Body of pancreas (tissue), 4 donors: ENCODE measurements around the gene ADGRD1. TPM values are rescaled to one million over a fixed set of nuclear protein-coding genes. Genes with fewer than 3 reads are reported as not detected.

Experiments
- ATAC-seq: fragments of 150-250 bp; one replicate; pipeline ENCODE4 v1.9.1; 2016
- DNase-seq, 4 donors: peaks; one replicate each; pipeline ENCODE4 v3.0.0-alpha.2; 2019
- H3K27ac ChIP-seq, 4 donors: fragments of 200-600 bp; sonication (generic); 1 replicate in 3 of 4; 2 replicates in 1 of 4; pipeline versions ENCODE4 v1.5.1 to v1.6.1; 2016 to 2019; ENCODE audit warnings: mild to moderate bottlenecking in 1 of 4, mixed read lengths in 1 of 4, moderate library complexity in 1 of 4
- H3K27me3 ChIP-seq, 2 donors: fragments of 200-600 bp; sonication (generic); one replicate each; pipeline ENCODE4 v1.6.0; 2016; ENCODE audit warnings: mild to moderate bottlenecking in 1 of 2
- H3K36me3 ChIP-seq, 2 donors: fragments of 200-600 bp; sonication (generic); replicated peaks in 1 of 2; 2 replicates each; pipeline ENCODE4 v1.5.1; 2016; ENCODE audit warnings: low read depth in 2 of 2; ENCODE audit not compliant: insufficient read depth in 1 of 2
- H3K4me1 ChIP-seq: fragments of 200-600 bp; sonication (generic); one replicate; pipeline ENCODE4 v1.6.0; 2016
- H3K4me3 ChIP-seq, 2 donors: fragments of 200-600 bp; sonication (generic); 1 replicate in 1 of 2; 2 replicates in 1 of 2; pipeline ENCODE4 v1.5.1; 2016 to 2019
- H3K9me3 ChIP-seq, 3 donors: fragments of 200-600 bp; sonication (generic); 1 replicate in 2 of 3; 2 replicates in 1 of 3; pipeline ENCODE4 v1.5.1; 2016
- CTCF ChIP-seq, 7 experiments: fragments of 450-650 bp in 4 of 7; fragments of 200-600 bp in 3 of 7; sonication (generic) in 3 of 7; IDR thresholded peaks; one replicate each; pipeline ENCODE4 v1.5.1; 2016 to 2019; ENCODE audit warnings: antibody characterized with exemption in 7 of 7
- POLR2A ChIP-seq, 3 donors: fragments of 450-650 bp; IDR thresholded peaks; one replicate each; pipeline ENCODE4 v1.6.1; 2016; ENCODE audit warnings: antibody characterized with exemption in 3 of 3, mild to moderate bottlenecking in 2 of 3
- WGBS, 2 donors: methylation state at CpG; one replicate each; pipeline ENCODE4 v1.1.5; 2017; 5-methylcytosine and 5-hydroxymethylcytosine counted together
- intact Hi-C: fragments of 100-400 bp; cut with DNase I; formaldehyde crosslinking; loops from one replicate; pipeline ENCODE4 v1.15.1; 2023
- total RNA-seq, 2 donors: library from RNA; depleted of rRNA; stranded (reverse); fragments of >200 nt; gene quantifications; one replicate each; pipeline ENCODE4 v1.1.0, GENCODE V29; 2016

ADGRD1 gene
- total RNA-seq, 2 donors from 2014 or later, result 4.4 to 4.9 TPM

- H3K9me3 ChIP-seq, result no peaks in the 10 kb centered on the region
- no peaks in the 10 kb centered on the region for H3K36me3 ChIP-seq
- no peak for TF ChIP-seq POLR2A (IDR thresholded peaks at IDR 0.05)
- TF ChIP-seq CTCF (IDR thresholded peaks at IDR 0.05), result no peak
- no peak for DNase-seq
- intact Hi-C loops, result no loop called here
- H3K4me1 ChIP-seq, result no peaks in the 10 kb centered on the region
- WGBS, 2 donors, result 89 to 93% methylated on average over 2 to 3 of the region's 3 CpGs
- no peaks in the 10 kb centered on the region for H3K27me3 ChIP-seq
- H3K27ac ChIP-seq, result no peak overlapping the region
- H3K4me3 ChIP-seq, result no peak overlapping the region
- ATAC-seq, result no peak
These were observed 118.9 kb downstream of the ADGRD1 start for GRCh38 chr12:131072451-131073230.

DNA sequence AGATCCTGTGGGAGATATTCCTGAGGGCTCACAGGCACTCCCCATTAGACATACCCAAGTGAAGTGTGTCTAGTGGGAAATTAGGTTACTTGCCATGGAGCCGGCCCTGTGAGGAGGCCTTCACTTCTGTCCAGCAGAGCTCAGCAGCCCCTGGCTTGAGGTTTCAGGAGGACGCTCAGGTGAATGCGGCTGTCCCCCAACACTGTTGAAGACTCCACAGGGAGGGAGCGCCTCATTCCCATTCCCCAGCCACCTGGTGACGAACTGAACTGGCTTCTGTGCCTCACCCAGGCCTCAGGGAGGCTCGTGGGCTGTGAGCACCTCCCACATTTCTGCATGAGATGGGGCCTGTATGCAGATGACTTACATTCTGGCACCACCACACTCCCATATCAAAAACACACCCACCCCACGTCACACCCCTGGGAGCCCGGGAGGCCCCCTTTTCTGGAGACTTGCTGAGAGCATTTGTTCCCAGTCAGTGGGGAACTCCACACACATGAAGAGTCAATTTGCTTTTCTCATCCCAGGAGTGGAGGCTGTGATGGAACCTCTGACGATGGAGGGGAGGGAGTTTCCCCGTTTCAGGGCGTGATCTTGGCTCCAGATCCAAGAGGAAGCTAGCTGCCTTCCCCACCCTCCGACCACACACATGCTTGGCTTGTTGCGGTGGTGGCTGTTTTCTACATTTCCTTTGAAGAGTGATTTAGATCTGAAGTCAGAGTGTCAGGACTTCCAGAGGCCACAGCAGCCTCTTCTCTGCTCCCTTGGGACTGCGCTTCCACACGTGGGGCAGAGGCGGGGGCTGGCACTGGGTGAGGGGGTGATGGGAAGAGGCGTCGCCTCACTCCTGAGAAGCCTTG, 120.7 kb downstream of the ADGRD1 start:
- 81 to 85% methylated on average over 11 to 18 of the region's 18 CpGs for WGBS, 2 donors
- Histone ChIP-seq H3K27me3 (no peaks in the 10 kb centered on the region), H3K36me3 (no peaks in the 10 kb centered on the region), H3K4me3 (no peak overlapping the region), H3K9me3 (no peaks in the 10 kb centered on the region), H3K4me1 (no peaks in the 10 kb centered on the region), H3K27ac (no peak overlapping the region)
- DNase-seq, result no peak
- TF ChIP-seq CTCF (IDR thresholded peaks at IDR 0.05) (no peak), POLR2A (IDR thresholded peaks at IDR 0.05) (no peak)
- intact Hi-C loops, result no loop called here
- no peak for ATAC-seq

- TF ChIP-seq CTCF (IDR thresholded peaks at IDR 0.05), result no peak
- TF ChIP-seq POLR2A (IDR thresholded peaks at IDR 0.05), result no peak
- ATAC-seq (no peak), DNase-seq (no peak)
- no peaks in the 10 kb centered on the region for H3K9me3 ChIP-seq
- no peak overlapping the region for H3K4me3 ChIP-seq
- no peak overlapping the region for H3K27ac ChIP-seq
- intact Hi-C loops, result no loop called here
- H3K36me3 ChIP-seq, result no peaks in the 10 kb centered on the region
- H3K4me1 ChIP-seq, result no peaks in the 10 kb centered on the region
- 79 to 81% methylated on average over 6 of the region's 6 CpGs for WGBS, 2 donors
- no peaks in the 10 kb centered on the region for H3K27me3 ChIP-seq
These were observed 121.5 kb downstream of the ADGRD1 start for GRCh38 chr12:131075194-131075593.

- Histone ChIP-seq H3K36me3 (no peaks in the 10 kb centered on the region), H3K27ac (no peak overlapping the region), H3K4me1 (no peaks in the 10 kb centered on the region), H3K9me3 (no peaks in the 10 kb centered on the region), H3K4me3 (no peak overlapping the region), H3K27me3 (no peaks in the 10 kb centered on the region)
- ATAC-seq (no peak), DNase-seq (no peak)
- TF ChIP-seq CTCF (IDR thresholded peaks at IDR 0.05), result no peak
- no peak for TF ChIP-seq POLR2A (IDR thresholded peaks at IDR 0.05)
- 60 to 77% methylated on average over 8 of the region's 8 CpGs for WGBS, 2 donors
- intact Hi-C loops, result no loop called here
These were observed 121.9 kb downstream of the ADGRD1 start for GRCh38 chr12:131075611-131076010.
